DND-41 (cell line): ENCODE results near the gene SCYGR3.

ENCODE experiments used
- ATAC-seq: fragments of 200-7000 bp; cut with Tn5 transposase; 3 replicates; pipeline ENCODE4 v1.9.1; 2021; ENCODE audit warnings: low read depth; ENCODE audit not compliant: insufficient read depth
- DNase-seq: peaks from one replicate; pipeline ENCODE4 v3.0.0-alpha.2; 2020
- H2AFZ ChIP-seq: 2 replicates; pipeline ENCODE4 v1.6.0; 2012; ENCODE audit warnings: low read depth, low read length
- H3K27ac ChIP-seq: 2 replicates; pipeline ENCODE4 v1.5.1; 2012; ENCODE audit warnings: low read length, inconsistent platforms
- H3K27me3 ChIP-seq: fragments of 200-600 bp; sonication (generic); 2 replicates; pipeline ENCODE4 v1.6.0; 2012; ENCODE audit warnings: low read length, mild to moderate bottlenecking, inconsistent platforms; ENCODE audit not compliant: insufficient read depth, poor library complexity
- H3K36me3 ChIP-seq: 2 replicates; pipeline ENCODE4 v1.5.1; 2012; ENCODE audit warnings: low read length, inconsistent platforms; ENCODE audit not compliant: insufficient read depth
- H3K4me1 ChIP-seq: 2 replicates; pipeline ENCODE4 v1.5.1; 2012; ENCODE audit warnings: mild to moderate bottlenecking, low read length; ENCODE audit not compliant: insufficient read depth
- H3K4me2 ChIP-seq: 2 replicates; pipeline ENCODE4 v1.6.0; 2012; ENCODE audit warnings: mild to moderate bottlenecking, moderate library complexity, low read length, inconsistent platforms; ENCODE audit not compliant: insufficient read depth
- H3K4me3 ChIP-seq, 2 experiments: fragments of 200-600 bp in 1 of 2; shearing (Covaris generic) in 1 of 2; 2 replicates each; pipeline ENCODE4 v1.5.1; 2012 to 2016; ENCODE audit warnings: inconsistent platforms in 2 of 2, low read length in 2 of 2, mild to moderate bottlenecking in 2 of 2, low read depth in 1 of 2, moderate library complexity in 1 of 2
- H3K79me2 ChIP-seq: 2 replicates; pipeline ENCODE4 v1.6.0; 2012; ENCODE audit warnings: low read length, inconsistent platforms; ENCODE audit not compliant: insufficient read depth
- H3K9ac ChIP-seq: 2 replicates; pipeline ENCODE4 v1.6.0; 2012; ENCODE audit warnings: low read depth, mild to moderate bottlenecking, inconsistent platforms, low read length, moderate library complexity
- H3K9me3 ChIP-seq: 2 replicates; pipeline ENCODE4 v1.5.1; 2012; ENCODE audit warnings: low read length, moderate library complexity, mild to moderate bottlenecking, inconsistent platforms; ENCODE audit not compliant: insufficient read depth, severe bottlenecking
- H4K20me1 ChIP-seq: 2 replicates; pipeline ENCODE4 v1.6.0; 2012; ENCODE audit warnings: low read length; ENCODE audit not compliant: insufficient read depth
- CTCF ChIP-seq: IDR thresholded peaks from 2 replicates; pipeline ENCODE4 v1.5.1; 2012; ENCODE audit warnings: borderline replicate concordance, low read length, moderate library complexity, mild to moderate bottlenecking; ENCODE audit not compliant: poor library complexity, severe bottlenecking; ENCODE audit errors: extremely low read depth
- EZH2 ChIP-seq: IDR thresholded peaks from 3 replicates; pipeline ENCODE4 v1.6.1; 2012; ENCODE audit warnings: borderline replicate concordance, low read depth, mild to moderate bottlenecking, moderate library complexity, low read length, inconsistent platforms; ENCODE audit not compliant: severe bottlenecking

The SCYGR3 gene

GRCh38 chr2:227657199-227657845, 42.7 kb upstream of the SCYGR3 start:
- Histone ChIP-seq H2AFZ (no peak overlapping the region), H3K9me3 (no peaks in the 10 kb centered on the region), H3K4me3 (no peak overlapping the region), H3K36me3 (no peaks in the 10 kb centered on the region), H3K9ac (no peak overlapping the region), H3K27ac (no peak overlapping the region), H3K4me2 (no peak overlapping the region), H3K79me2 (no peaks in the 10 kb centered on the region), H3K27me3 (no peaks in the 10 kb centered on the region), H3K4me1 (no peaks in the 10 kb centered on the region), H4K20me1 (no peaks in the 10 kb centered on the region)
- DNase-seq, result no peak
- no peak for TF ChIP-seq CTCF
- no peak for TF ChIP-seq EZH2
- ATAC-seq, result no peak

GRCh38 chr2:227655454-227655853, 40.8 kb upstream of the SCYGR3 start:
- DNase-seq (no peak), ATAC-seq (no peak)
- Histone ChIP-seq H4K20me1 (no peaks in the 10 kb centered on the region), H3K4me2 (no peak overlapping the region), H3K9ac (no peak overlapping the region), H3K27ac (no peak overlapping the region), H3K4me1 (no peaks in the 10 kb centered on the region), H3K9me3 (no peaks in the 10 kb centered on the region), H3K4me3 (no peak overlapping the region), H3K79me2 (no peaks in the 10 kb centered on the region), H3K27me3 (no peaks in the 10 kb centered on the region), H3K36me3 (no peaks in the 10 kb centered on the region), H2AFZ (no peak overlapping the region)
- no peak for TF ChIP-seq CTCF

- Histone ChIP-seq H3K4me1 (no peaks in the 10 kb centered on the region), H3K4me3 (no peak overlapping the region), H3K9me3 (no peaks in the 10 kb centered on the region), H3K27me3 (no peaks in the 10 kb centered on the region), H3K9ac (no peak overlapping the region), H4K20me1 (no peaks in the 10 kb centered on the region), H3K36me3 (no peaks in the 10 kb centered on the region), H3K79me2 (no peaks in the 10 kb centered on the region), H2AFZ (no peak overlapping the region), H3K4me2 (no peak overlapping the region), H3K27ac (no peak overlapping the region)
- ATAC-seq (no peak), DNase-seq (no peak)
- TF ChIP-seq EZH2 (no peak), CTCF (no peak)
These were observed 39.8 kb upstream of the SCYGR3 start for GRCh38 chr2:227654426-227654825.

GRCh38 chr2:227653419-227653818, 38.8 kb upstream of the SCYGR3 start:
- no peak for TF ChIP-seq CTCF
- TF ChIP-seq EZH2, result no peak
- Histone ChIP-seq H3K4me2 (no peak overlapping the region), H2AFZ (no peak overlapping the region), H3K79me2 (no peaks in the 10 kb centered on the region), H3K36me3 (no peaks in the 10 kb centered on the region), H3K9me3 (no peaks in the 10 kb centered on the region), H3K4me3 (no peak overlapping the region), H3K4me1 (no peaks in the 10 kb centered on the region), H3K9ac (no peak overlapping the region), H3K27me3 (no peaks in the 10 kb centered on the region), H3K27ac (no peak overlapping the region), H4K20me1 (no peaks in the 10 kb centered on the region)
- ATAC-seq (no peak), DNase-seq (no peak)
